ENCODE measurements around the gene GALNTL6. TPM values are rescaled to one million over a fixed set of nuclear protein-coding genes. Genes with fewer than 3 reads are reported as not detected.

The GALNTL6 gene
- total and polyA plus RNA-seq, 2 donors (not counting 3 experiments of a cell fraction or from before 2014, with no cell fraction given), result not detected

GRCh38 chr4:172225457-172225856 lies 412.3 kb downstream of the GALNTL6 start:
- H3K9me3 ChIP-seq (replicated peaks; ENCODE audit: control insufficient read depth, insufficient read depth, low read length), result no peaks in the 10 kb centered on the region
- H2AFZ ChIP-seq (ENCODE audit: low read depth, low read length), result no peak overlapping the region
- no TSS peak for BruUV-seq (replicated peaks)
- H3K4me1 ChIP-seq (ENCODE audit: control insufficient read depth, extremely low read depth, insufficient read depth, low read length), result no peaks in the 10 kb centered on the region
- dilution Hi-C loops (cut with MboI; ENCODE audit: extremely low pct_ligation_motif_present, low sequenced_read_pairs) (no loop called here), intact Hi-C loops (cut with micrococcal nuclease) (no loop called here)
- DNase-seq (ENCODE audit: low read depth, low spot score) (no peak), FAIRE-seq (no peak)
- no peak overlapping the region for H3K4me3 ChIP-seq (replicated peaks in 1 of 3; ENCODE audit: insufficient read depth in 1 of 3, low read depth in 1 of 3, low read length in 3 of 3)
- no peaks in the 10 kb centered on the region for H3K9me1 ChIP-seq (replicated peaks; ENCODE audit: control insufficient read depth, extremely low read depth, insufficient read depth, low read length)
- H3K27ac ChIP-seq (ENCODE audit: insufficient read depth, low read depth, low read length), result no peak overlapping the region
- POLR2A ChIA-PET, result no interaction called here
- H3K4me2 ChIP-seq (ENCODE audit: insufficient read depth, low read length), result no peak overlapping the region
- no peaks in the 10 kb centered on the region for H4K20me1 ChIP-seq (replicated peaks; ENCODE audit: control insufficient read depth, extremely low read depth, insufficient read depth, low read length)
- no peaks in the 10 kb centered on the region for H3K79me2 ChIP-seq (ENCODE audit: control insufficient read depth, insufficient read depth, low read length)
- no peak for TF ChIP-seq MYC (IDR thresholded peaks at IDR 0.05; ENCODE audit: low read depth, low read length)
- no peak for TF ChIP-seq FOS (IDR thresholded peaks at IDR 0.05; ENCODE audit: borderline replicate concordance, insufficient read depth, low read length)
- TF ChIP-seq MAX (IDR thresholded peaks at IDR 0.05; ENCODE audit: insufficient read depth, insufficient read length), result no peak
- TF ChIP-seq POLR2A (IDR thresholded peaks at IDR 0.05; ENCODE audit: low read depth, low read length), result no peak
- no peak for TF ChIP-seq JUN (IDR thresholded peaks at IDR 0.05; ENCODE audit: borderline replicate concordance, insufficient read depth, insufficient read length, low read depth)
- no peak for TF ChIP-seq CTCF (IDR thresholded peaks at IDR 0.05; ENCODE audit: extremely low read depth in 1 of 2, insufficient read depth in 1 of 2, low read depth in 1 of 2, low read length in 2 of 2)
- no peak for TF ChIP-seq EZH2 (IDR thresholded peaks at IDR 0.05; ENCODE audit: borderline replicate concordance, low read depth, low read length, severe bottlenecking)
- no peak for TF ChIP-seq GATA2 (IDR thresholded peaks at IDR 0.05; ENCODE audit: insufficient read depth, insufficient read length, low read depth, low read length)
- no peak for TF ChIP-seq POLR2AphosphoS5 (IDR thresholded peaks at IDR 0.05; ENCODE audit: insufficient read depth, low read depth, low read length)
- CTCF ChIA-PET, result no interaction called here
- H3K27me3 ChIP-seq (ENCODE audit: control insufficient read depth in 2 of 2, insufficient read depth in 2 of 2, low read length in 2 of 2), result no peaks in the 10 kb centered on the region
- H3K36me3 ChIP-seq (ENCODE audit: control insufficient read depth in 2 of 2, extremely low read depth in 1 of 2, insufficient read depth in 2 of 2, low read length in 2 of 2), result no peaks in the 10 kb centered on the region
- H3K9ac ChIP-seq (replicated peaks; ENCODE audit: extremely low read depth, insufficient read depth, low read length), result no peak overlapping the region

Data from endothelial cell of umbilical vein (primary cell).